ENCODE results near the gene VKORC1.

Gene VKORC1

DNA sequence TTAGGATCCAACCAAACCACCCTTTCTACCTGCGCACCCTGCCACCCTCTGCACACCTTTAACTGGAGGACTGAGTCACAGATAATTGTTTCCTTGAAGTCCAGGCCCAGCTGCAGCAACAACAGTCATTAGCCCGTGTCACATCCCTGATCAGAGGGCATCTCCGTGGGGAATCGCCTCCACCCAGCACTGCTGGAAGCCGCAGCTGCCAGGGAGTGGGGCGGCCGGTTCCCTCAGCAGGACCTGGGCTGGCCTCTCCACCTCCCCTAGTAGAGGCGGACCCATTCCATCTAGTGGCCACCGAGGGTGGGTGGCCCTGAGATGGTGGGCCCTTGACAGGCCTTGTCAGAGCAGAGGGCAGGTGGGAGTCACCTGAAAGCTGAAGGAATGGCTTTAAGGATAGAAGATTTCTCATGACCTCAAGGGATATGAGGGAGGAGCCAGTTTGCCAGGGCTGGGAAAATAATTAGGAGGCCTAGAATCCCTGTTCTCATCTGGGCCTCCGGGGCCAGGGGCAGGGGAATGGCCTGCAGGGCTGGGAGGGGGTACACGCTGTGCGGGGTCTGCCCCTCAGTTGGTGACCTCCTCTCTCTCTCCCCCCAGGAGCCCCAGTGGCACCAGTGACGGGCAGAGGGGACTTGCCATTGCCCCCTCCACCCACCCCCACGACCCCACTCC, 12.1 kb downstream of the VKORC1 start:
- DNase-seq (ENCODE audit: low read depth in 2 of 2), result no peak

DNA sequence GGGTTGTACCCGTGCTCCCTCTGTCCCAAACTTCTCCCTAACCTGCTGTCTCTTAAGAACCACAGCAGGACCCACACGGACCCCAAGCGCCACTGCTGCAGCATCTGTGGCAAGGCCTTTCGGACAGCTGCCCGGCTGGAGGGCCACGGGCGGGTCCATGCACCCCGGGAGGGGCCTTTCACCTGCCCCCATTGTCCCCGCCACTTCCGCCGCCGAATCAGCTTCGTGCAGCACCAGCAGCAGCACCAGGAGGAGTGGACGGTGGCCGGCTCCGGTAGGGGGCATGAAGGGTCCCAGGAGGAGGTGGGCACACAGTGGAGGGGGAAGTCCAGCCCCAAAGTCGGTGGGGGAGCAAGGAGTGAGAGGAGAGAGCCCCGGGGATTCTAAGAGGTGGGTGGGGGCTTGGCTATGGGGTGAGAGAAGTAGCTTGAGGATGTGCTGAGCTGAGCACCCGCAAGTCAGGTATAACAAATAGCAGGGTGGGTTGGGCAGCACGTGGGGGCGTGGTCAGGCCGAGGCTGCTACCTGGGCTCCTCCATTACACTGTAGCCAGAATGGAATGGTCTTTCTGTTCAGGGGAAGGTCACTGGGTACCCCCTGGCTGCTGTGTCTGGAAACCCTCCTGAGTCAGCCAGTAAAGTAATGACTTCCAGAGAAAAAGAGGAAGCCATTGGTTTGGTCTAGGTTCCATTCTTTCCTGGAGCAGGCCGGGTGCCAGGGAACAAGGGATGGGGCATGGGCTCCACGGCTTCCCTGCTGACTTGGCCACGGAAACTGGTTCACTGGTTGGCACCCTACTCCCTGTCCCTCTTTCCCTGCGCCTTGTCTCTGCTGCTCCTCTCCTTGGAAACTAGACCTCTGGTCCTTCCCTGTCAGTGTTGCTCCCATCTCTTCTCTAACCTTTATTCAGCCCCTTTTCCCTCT, 12.9 kb downstream of the VKORC1 start:
- no peak for DNase-seq (ENCODE audit: low read depth in 2 of 2)

DNA sequence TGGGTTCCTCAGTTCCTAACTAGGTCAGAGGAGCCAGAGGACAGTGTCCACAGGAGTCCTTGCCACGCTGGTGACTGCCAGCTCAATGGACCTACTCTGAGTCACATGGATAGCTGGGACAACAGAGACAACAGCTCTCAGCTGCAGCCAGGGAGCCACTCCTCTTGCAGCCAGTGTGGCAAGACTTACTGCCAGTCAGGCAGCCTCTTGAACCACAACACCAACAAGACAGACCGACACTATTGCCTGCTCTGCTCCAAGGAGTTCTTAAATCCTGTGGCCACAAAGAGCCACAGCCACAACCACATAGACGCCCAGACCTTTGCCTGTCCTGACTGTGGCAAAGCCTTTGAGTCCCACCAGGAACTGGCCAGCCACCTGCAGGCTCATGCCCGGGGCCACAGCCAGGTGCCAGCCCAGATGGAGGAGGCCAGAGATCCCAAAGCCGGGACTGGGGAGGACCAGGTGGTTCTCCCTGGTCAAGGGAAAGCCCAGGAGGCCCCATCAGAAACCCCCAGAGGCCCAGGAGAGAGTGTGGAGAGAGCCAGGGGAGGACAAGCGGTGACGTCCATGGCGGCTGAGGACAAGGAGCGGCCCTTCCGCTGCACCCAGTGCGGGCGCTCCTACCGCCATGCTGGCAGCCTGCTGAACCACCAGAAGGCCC, 13.7 kb downstream of the VKORC1 start:
- DNase-seq (ENCODE audit: low read depth in 2 of 2), result no peak

DNA sequence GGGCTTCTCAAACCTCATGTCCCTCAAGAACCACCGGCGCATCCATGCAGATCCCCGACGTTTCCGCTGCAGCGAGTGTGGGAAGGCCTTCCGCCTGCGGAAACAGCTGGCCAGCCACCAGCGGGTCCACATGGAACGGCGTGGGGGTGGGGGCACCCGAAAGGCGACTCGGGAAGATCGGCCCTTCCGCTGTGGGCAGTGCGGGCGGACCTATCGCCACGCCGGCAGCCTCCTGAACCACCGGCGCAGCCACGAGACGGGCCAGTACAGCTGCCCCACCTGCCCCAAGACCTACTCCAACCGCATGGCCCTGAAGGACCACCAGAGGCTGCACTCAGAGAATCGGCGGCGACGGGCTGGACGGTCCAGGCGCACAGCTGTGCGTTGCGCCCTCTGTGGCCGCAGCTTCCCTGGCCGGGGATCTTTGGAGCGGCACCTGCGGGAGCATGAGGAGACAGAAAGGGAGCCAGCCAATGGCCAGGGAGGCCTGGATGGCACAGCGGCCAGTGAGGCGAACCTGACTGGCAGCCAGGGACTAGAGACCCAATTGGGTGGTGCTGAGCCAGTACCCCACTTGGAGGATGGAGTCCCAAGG, 14.5 kb downstream of the VKORC1 start:
- no peak for DNase-seq (ENCODE audit: low read depth in 2 of 2)

DNA sequence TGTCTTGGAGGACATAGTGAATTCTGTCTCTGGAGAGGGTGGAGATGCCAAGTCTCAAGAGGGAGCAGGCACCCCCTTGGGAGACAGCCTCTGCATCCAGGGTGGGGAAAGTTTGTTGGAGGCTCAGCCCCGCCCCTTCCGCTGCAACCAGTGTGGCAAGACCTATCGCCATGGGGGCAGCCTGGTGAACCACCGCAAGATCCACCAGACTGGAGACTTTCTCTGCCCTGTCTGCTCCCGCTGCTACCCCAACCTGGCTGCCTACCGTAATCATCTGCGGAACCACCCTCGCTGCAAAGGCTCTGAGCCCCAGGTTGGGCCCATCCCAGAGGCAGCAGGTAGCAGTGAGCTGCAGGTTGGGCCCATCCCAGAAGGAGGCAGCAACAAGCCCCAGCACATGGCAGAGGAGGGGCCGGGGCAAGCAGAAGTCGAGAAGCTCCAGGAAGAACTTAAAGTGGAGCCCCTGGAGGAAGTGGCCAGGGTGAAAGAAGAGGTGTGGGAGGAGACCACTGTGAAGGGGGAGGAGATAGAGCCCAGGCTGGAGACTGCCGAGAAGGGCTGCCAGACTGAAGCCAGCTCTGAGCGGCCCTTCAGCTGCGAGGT, 15.2 kb downstream of the VKORC1 start:
- no peak for DNase-seq (ENCODE audit: low read depth in 2 of 2)

DNA sequence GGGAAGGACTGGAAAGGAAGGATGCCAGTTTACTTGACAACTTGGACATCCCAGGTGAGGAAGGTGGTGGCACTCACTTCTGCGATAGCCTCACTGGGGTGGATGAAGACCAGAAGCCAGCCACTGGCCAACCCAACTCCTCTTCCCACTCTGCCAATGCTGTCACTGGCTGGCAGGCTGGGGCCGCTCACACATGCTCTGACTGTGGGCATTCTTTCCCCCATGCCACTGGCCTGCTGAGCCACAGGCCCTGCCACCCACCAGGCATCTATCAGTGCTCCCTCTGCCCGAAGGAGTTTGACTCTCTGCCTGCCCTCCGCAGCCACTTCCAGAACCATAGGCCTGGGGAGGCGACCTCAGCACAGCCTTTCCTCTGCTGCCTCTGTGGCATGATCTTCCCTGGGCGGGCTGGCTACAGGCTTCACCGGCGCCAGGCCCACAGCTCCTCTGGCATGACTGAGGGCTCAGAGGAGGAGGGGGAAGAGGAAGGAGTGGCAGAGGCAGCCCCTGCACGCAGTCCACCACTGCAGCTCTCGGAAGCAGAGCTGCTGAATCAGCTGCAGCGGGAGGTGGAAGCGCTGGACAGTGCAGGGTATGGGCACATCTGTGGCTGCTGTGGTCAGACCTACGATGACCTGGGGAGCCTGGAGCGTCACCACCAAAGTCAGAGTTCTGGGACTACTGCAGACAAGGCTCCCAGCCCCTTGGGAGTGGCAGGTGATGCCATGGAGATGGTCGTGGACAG, 15.8 kb downstream of the VKORC1 start:
- DNase-seq (ENCODE audit: low read depth in 2 of 2), result no peak

- no peak for DNase-seq (ENCODE audit: low read depth in 2 of 2)
Measured at GRCh38 chr16:31077592-31078396, 16.8 kb downstream of the VKORC1 start.

GRCh38 chr16:31077024-31077423, 17.6 kb downstream of the VKORC1 start:
- no peak for DNase-seq (ENCODE audit: low read depth in 2 of 2)

DNA sequence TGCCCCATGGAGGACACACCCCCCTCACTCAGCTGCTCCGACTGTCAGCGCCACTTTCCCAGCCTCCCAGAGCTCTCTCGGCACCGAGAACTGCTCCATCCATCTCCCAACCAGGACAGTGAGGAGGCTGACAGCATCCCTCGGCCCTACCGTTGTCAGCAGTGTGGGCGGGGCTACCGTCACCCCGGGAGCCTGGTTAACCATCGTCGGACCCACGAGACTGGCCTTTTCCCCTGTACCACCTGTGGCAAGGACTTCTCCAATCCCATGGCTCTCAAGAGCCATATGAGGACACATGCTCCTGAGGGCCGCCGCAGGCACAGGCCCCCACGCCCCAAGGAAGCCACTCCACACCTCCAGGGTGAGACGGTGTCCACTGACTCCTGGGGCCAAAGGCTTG, 18.3 kb downstream of the VKORC1 start:
- DNase-seq (ENCODE audit: low read depth in 2 of 2), result no peak

DNA sequence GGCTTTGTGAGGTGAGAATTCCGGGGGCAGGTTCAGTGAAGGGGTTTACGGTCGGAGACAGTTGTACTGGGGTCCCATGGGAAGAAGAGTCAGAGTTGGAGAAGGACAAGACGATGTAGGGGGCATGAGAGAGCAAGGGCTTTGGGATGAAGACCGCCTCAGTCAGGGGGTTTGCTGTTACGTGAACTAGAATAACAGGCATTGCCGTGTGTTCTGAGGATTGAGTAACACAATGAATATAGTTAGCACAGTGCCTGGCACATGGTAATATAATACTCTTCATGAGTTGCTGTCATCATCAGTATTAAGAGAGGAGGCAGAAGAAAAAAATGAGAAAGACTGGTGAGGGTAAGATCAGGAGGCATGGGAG, 19.8 kb downstream of the VKORC1 start:
- no peak for DNase-seq (ENCODE audit: low read depth in 2 of 2)

DNA sequence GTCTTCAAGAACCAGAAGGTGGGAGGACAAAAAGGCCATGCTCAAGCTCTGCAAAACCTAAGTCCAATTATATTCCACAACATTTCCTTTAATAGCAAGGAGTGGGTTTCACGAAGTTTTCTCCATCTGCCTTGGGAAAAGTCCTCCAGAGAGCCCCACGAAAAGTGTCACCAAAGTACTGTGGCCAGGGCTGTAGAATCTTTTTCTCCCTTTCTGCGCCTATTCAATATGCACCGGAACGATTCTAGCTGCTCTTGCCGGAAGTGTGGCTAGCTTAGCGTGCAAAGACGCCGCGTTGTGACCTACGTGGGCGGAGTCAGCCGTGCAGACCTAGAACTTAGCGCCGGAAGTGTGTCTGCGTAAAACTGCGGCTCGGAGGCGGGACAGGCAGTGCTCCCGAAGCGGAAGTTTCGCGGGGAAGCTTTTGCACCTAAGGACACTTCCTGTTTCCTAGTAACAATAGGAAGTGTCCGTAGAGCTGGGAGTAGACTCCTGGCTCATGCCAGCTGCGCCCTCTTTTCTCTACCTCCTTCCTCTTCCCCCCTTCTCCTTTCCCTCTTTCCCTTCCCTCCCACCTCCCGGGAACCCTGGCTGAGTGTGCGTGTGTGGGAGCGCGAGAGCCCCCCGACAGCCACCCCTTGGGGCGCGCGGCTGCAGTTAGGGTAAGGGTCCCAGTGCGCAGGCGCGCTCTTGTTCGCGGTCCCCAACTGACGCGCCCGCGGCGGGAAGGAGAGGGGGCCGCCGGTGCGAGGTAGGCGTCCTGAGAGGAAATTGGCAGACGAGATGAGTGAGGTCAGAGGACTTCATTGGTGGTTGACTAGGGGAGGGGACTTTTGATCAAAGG, 20.4 kb downstream of the VKORC1 start, which contains the start of the genes ZNF646 and ZNF668:
TSS of gene ZNF646 (plus strand) at position 453 of the 844 bp plus-strand sequence. CDS start 1,903 bp downstream, outside the sequence.
TSS of gene ZNF668 (minus strand) at position 271 of the 844 bp plus-strand sequence. CDS start 9,781 bp downstream, outside the sequence.
- peak; percentile 98 for DNase-seq (ENCODE audit: low read depth in 2 of 2)

DNA sequence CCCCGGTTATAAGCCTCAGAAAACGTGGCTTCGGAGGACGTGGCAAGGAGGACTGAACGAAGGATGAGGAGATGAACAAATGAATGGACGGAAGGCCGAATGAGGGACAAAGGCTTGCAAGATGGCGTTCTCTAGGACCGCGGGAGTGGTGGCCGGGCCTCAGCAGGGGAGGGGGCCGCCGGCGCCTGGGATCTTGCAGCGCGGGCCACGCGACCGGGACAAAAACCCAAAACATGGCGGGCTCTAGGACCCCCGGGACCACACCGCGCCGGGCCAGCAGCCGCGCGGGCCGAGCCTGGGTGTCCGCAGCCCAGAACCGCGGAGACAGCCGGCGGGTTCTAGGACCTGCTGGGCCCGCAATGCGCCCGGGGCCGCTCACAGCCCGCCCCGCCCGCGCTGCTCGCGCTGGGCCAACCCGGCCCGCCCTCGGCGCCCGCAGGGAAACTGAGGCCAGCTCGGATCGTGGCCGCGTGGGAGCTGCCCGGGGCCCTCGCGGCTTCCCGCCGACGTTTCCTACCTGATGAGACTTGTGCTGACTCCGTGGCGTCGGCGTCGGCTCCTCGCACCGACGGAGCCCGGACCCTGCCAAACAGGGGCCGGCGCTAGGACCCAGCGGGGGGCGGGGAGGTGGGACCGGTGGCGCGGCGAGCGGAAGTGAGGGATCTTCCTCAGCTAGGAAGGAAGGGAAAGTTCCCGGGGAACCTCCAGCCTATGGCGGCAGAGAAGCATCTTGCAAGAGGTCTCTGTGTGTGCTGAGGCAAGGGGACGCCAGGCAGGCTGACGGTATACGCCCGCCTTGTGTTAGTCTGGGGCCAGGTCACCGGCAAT, 21.2 kb downstream of the VKORC1 start:
- peak; percentile 73 to 76 for DNase-seq (ENCODE audit: low read depth in 2 of 2)

DNA sequence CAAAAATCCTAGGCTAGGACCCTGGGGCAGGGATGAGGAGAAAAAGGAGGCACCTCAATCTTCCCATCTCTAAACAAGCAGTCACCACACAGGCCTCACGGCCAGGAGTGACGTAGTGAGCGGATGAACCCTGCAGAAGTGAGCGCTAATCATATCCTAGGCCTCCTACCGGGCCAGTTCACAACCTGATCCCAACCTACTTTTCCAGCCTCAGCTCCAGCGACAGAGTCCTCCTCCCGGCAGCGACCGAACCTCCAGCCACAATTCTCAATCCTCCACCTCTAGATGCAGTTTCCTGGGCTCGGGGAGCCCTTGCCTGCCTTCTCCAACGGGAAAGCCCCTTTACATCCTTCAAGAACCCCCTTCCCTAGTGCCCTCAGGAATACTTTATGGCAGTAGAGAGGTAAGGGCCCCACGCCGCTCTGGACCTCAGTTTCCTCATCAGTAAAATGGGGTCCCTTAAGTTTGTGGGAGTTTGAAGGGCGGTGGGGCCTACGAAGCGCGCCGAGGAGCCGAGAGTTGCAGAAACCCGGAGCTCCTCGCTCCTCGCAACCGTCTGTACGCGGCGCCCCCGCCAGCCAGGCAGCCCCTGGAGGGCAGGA, 22.0 kb downstream of the VKORC1 start:
- DNase-seq (ENCODE audit: low read depth in 2 of 2), result no peak

- DNase-seq (ENCODE audit: low read depth in 2 of 2), result peak; percentile 78 to 79
Measured at GRCh38 chr16:31071861-31072260, 22.7 kb downstream of the VKORC1 start.

- DNase-seq (ENCODE audit: low read depth in 2 of 2), result no peak
Measured at GRCh38 chr16:31067342-31067741, 27.3 kb downstream of the VKORC1 start.

DNA sequence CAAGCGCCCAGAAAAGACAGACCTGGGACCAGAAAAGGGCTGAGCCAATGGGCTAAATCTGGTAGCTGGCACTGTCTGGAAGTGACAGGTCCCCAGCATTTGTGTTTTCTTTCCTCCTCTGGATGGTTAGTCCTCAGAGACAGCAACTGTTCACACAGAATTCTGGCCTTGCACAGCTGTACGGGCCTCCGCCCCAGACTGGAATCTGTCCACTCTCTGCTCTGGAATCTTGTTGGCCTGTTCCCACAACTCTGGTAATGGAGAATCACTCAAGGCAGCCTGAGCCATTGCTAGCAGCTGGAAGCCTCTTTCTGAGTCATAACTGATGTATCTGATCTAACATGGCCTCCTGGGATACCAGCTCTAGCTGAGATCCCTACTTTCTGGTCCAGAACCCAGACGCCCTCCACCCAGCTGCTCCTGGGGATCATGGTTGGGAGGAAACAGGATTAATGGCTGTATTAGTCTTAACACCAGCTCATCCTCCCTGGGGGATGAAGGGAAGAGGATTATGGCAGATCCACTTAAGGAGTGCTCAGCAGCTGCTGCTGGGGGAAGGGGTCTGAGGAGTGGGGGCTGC, 29.6 kb downstream of the VKORC1 start:
- DNase-seq (ENCODE audit: low read depth in 2 of 2), result peak; percentile 88 to 89
